ENCODE data around the gene ZNF277.
"Not testable (repeated sequence)": the region's sequence is repeated elsewhere in the genome, so short reads cannot be mapped to it uniquely, and the experiment has no call there.

ZNF277 gene

GRCh38 chr7:112212571-112212970 lies 6.1 kb downstream of the ZNF277 start:
- DNase-seq = no peak

- no peak for DNase-seq
These were observed 7.2 kb downstream of the ZNF277 start for GRCh38 chr7:112213735-112214134.

- DNase-seq = no peak
These were observed 7.8 kb downstream of the ZNF277 start for GRCh38 chr7:112214268-112214667.

- no peak for DNase-seq
These were observed 8.4 kb downstream of the ZNF277 start for GRCh38 chr7:112214883-112215282.

- no peak for DNase-seq
These were observed 9.3 kb downstream of the ZNF277 start for GRCh38 chr7:112215787-112216186.

- no peak for DNase-seq
These were observed 14.5 kb downstream of the ZNF277 start for GRCh38 chr7:112220877-112221434.

- DNase-seq = no peak
These were observed 16.8 kb downstream of the ZNF277 start for GRCh38 chr7:112223310-112223709.

- DNase-seq = no peak
These were observed 17.7 kb downstream of the ZNF277 start for GRCh38 chr7:112224186-112224585.

GRCh38 chr7:112225006-112225405 lies 18.5 kb downstream of the ZNF277 start:
- DNase-seq = no peak

- DNase-seq = no peak
These were observed 20.3 kb downstream of the ZNF277 start for GRCh38 chr7:112226701-112227276.

GRCh38 chr7:112228632-112229031 lies 22.1 kb downstream of the ZNF277 start:
- DNase-seq = no peak

GRCh38 chr7:112232212-112232978 lies 25.9 kb downstream of the ZNF277 start:
- no peak for DNase-seq

GRCh38 chr7:112233048-112233697 lies 26.7 kb downstream of the ZNF277 start:
- no peak for DNase-seq

GRCh38 chr7:112234147-112234546 lies 27.7 kb downstream of the ZNF277 start:
- DNase-seq = no peak

- no peak for DNase-seq
These were observed 30.1 kb downstream of the ZNF277 start for GRCh38 chr7:112236597-112236996.

- no peak for DNase-seq
These were observed 31.8 kb downstream of the ZNF277 start for GRCh38 chr7:112238330-112238729.

- DNase-seq = no peak
These were observed 32.5 kb downstream of the ZNF277 start for GRCh38 chr7:112238852-112239610.

GRCh38 chr7:112248598-112248997 lies 42.1 kb downstream of the ZNF277 start:
- DNase-seq = no peak

GRCh38 chr7:112249967-112250366 lies 43.5 kb downstream of the ZNF277 start:
- DNase-seq = not testable (repeated sequence)

- no peak for DNase-seq
These were observed 45.6 kb downstream of the ZNF277 start for GRCh38 chr7:112252141-112252540.

- DNase-seq = no peak
These were observed 46.2 kb downstream of the ZNF277 start for GRCh38 chr7:112252691-112253090.

GRCh38 chr7:112254156-112254555 lies 47.7 kb downstream of the ZNF277 start:
- no peak for DNase-seq

Measured in CD4-positive, alpha-beta T cell treated with Interleukin-4 for 4 hours (primary cell).